CD4-positive, CD25-positive, alpha-beta regulatory T cell (primary cell): ENCODE measurements around the gene ENG. TPM values are rescaled to one million over a fixed set of nuclear protein-coding genes. Genes with fewer than 3 reads are reported as not detected.
A peak's percentile ranks its signal among the peaks of the same experiment; 100 is the strongest.
"Not testable (repeated sequence)": the region's sequence is repeated elsewhere in the genome, so short reads cannot be mapped to it uniquely, and the experiment has no call there.

Experiments used
- ATAC-seq, 2 donors: fragments of 150-1000 bp; cut with Tn5 transposase; one replicate each; pipeline ENCODE4 v1.10.0; 2021; ENCODE audit warnings: low read depth in 2 of 2, moderate number of reproducible peaks in 2 of 2, moderate library complexity in 1 of 2
- DNase-seq, 3 donors: peaks; one replicate each; pipeline versions ENCODE4 v3.0.0 to v3.0.0-alpha.2; 2012 to 2022; ENCODE audit warnings: mixed read lengths in 1 of 3
- H3K27ac ChIP-seq: one replicate; pipeline ENCODE4 v1.7.0; 2013; ENCODE audit warnings: mild to moderate bottlenecking, low read length; ENCODE audit not compliant: insufficient read depth, poor library complexity, severe bottlenecking
- H3K27me3 ChIP-seq: one replicate; pipeline ENCODE4 v1.7.0; 2013; ENCODE audit warnings: low read length; ENCODE audit not compliant: control insufficient read depth, insufficient read depth
- H3K36me3 ChIP-seq: one replicate; pipeline ENCODE4 v1.7.0; 2013; ENCODE audit warnings: mild to moderate bottlenecking, low read length, moderate library complexity; ENCODE audit not compliant: control insufficient read depth, insufficient read depth
- H3K4me1 ChIP-seq: 2 replicates; pipeline ENCODE4 v1.7.0; 2013; ENCODE audit warnings: mild to moderate bottlenecking, low read length; ENCODE audit not compliant: insufficient read depth, control insufficient read depth, poor library complexity, severe bottlenecking
- H3K4me3 ChIP-seq: one replicate; pipeline ENCODE4 v1.7.0; 2013; ENCODE audit warnings: low read depth, mild to moderate bottlenecking, low read length, moderate library complexity
- H3K9me3 ChIP-seq, 2 experiments: 1 replicate in 1 of 2; 2 replicates in 1 of 2; pipeline ENCODE4 v1.7.0; 2013; ENCODE audit warnings: low read length in 2 of 2, mild to moderate bottlenecking in 1 of 2, moderate library complexity in 1 of 2; ENCODE audit not compliant: control insufficient read depth in 2 of 2
- H3K27ac Mint-ChIP-seq, 3 donors: one replicate each; pipeline ENCODE4 v1.8.0; 2020 to 2022; ENCODE audit warnings: mild to moderate bottlenecking in 3 of 3, mixed read lengths in 3 of 3, moderate library complexity in 2 of 3
- H3K27me3 Mint-ChIP-seq: one replicate; pipeline ENCODE4 v1.8.0; 2022; ENCODE audit warnings: mild to moderate bottlenecking, mixed read lengths
- H3K36me3 Mint-ChIP-seq: one replicate; pipeline ENCODE4 v1.8.0; 2020; ENCODE audit warnings: mixed read lengths
- H3K4me1 Mint-ChIP-seq, 4 donors: one replicate each; pipeline ENCODE4 v1.8.0; 2020 to 2022; ENCODE audit warnings: mixed read lengths in 4 of 4, mild to moderate bottlenecking in 1 of 4
- H3K4me3 Mint-ChIP-seq, 4 donors: one replicate each; pipeline ENCODE4 v1.8.0; 2020 to 2022; ENCODE audit warnings: mild to moderate bottlenecking in 4 of 4, mixed read lengths in 4 of 4, moderate library complexity in 3 of 4
- H3K9me3 Mint-ChIP-seq, 7 donors: one replicate each; pipeline ENCODE4 v1.8.0; 2020 to 2022; ENCODE audit warnings: mixed read lengths in 7 of 7, mild to moderate bottlenecking in 3 of 7, moderate library complexity in 2 of 7
- polyA plus RNA-seq, 4 donors: library from polyadenylated mRNA; unstranded; fragments of 300-500 nt; fragmentation: Illumina TruSeq; gene quantifications; one replicate each; pipeline ENCODE4 v1.2.3, GENCODE V29; 2021
- total RNA-seq: library from RNA; stranded (reverse); gene quantifications from one replicate; pipeline ENCODE4 v1.2.3, GENCODE V29; 2022

The ENG gene
- total and polyA plus RNA-seq, 5 donors from 2014 or later, result 0.71 to 3.6 (median 1.9) TPM

- H3K27me3 ChIP-seq, result no peaks in the 10 kb centered on the region
- Mint-ChIP-seq H3K27me3 (peaks cover 6% of the 10 kb centered on the region), H3K9me3 (no peaks in the 10 kb centered on the region), H3K27ac (no peak overlapping the region), H3K4me1 (no peaks in the 10 kb centered on the region), H3K4me3 (no peak overlapping the region), H3K36me3 (no peaks in the 10 kb centered on the region)
- H3K4me1 ChIP-seq, result no peaks in the 10 kb centered on the region
- ATAC-seq, result no peak
- no peak overlapping the region for H3K4me3 ChIP-seq
- H3K27ac ChIP-seq, result no peak overlapping the region
- H3K9me3 ChIP-seq, result no peaks in the 10 kb centered on the region
- DNase-seq, result no peak
- H3K36me3 ChIP-seq, result no peaks in the 10 kb centered on the region
Observed at GRCh38 chr9:127841087-127841835, 13.2 kb downstream of the ENG start.

- H3K27me3 ChIP-seq, result no peaks in the 10 kb centered on the region
- Mint-ChIP-seq H3K9me3 (no peaks in the 10 kb centered on the region), H3K27ac (no peak overlapping the region), H3K36me3 (no peaks in the 10 kb centered on the region), H3K4me3 (no peak overlapping the region), H3K27me3 (peaks cover 6% of the 10 kb centered on the region), H3K4me1 (peaks cover 0 to 2% (median 0%) of the 10 kb centered on the region in 4 donors)
- ATAC-seq, result peak; percentile 26 to 36
- no peak overlapping the region for H3K27ac ChIP-seq
- H3K4me1 ChIP-seq, result no peaks in the 10 kb centered on the region
- H3K36me3 ChIP-seq, result no peaks in the 10 kb centered on the region
- no peak for DNase-seq
- no peak overlapping the region for H3K4me3 ChIP-seq
- H3K9me3 ChIP-seq, result no peaks in the 10 kb centered on the region
Observed at GRCh38 chr9:127838375-127839078, 15.9 kb downstream of the ENG start.

- no peak overlapping the region for H3K4me3 Mint-ChIP-seq
- ATAC-seq (no peak), DNase-seq (no peak)
- Histone ChIP-seq H3K27ac (no peak overlapping the region), H3K4me1 (no peaks in the 10 kb centered on the region), H3K4me3 (no peak overlapping the region), H3K27me3 (no peaks in the 10 kb centered on the region), H3K9me3 (no peaks in the 10 kb centered on the region), H3K36me3 (no peaks in the 10 kb centered on the region)
- H3K27ac Mint-ChIP-seq, result peak overlapping the region in 1 of 3 donors; percentile 80
- peaks cover 0 to 5% (median under 1%) of the 10 kb centered on the region in 4 donors for H3K4me1 Mint-ChIP-seq
- H3K36me3 Mint-ChIP-seq, result no peaks in the 10 kb centered on the region
- no peaks in the 10 kb centered on the region for H3K9me3 Mint-ChIP-seq
- H3K27me3 Mint-ChIP-seq, result peaks cover 6% of the 10 kb centered on the region
Observed at GRCh38 chr9:127837346-127837745, 17.1 kb downstream of the ENG start.

GRCh38 chr9:127836561-127836960 lies 17.9 kb downstream of the ENG start:
- H3K27ac ChIP-seq, H3K4me1 ChIP-seq, H3K9me3 ChIP-seq, DNase-seq, H3K27me3 Mint-ChIP-seq, H3K9me3 Mint-ChIP-seq, ATAC-seq, H3K36me3 ChIP-seq, H3K4me3 Mint-ChIP-seq, H3K36me3 Mint-ChIP-seq, H3K4me1 Mint-ChIP-seq, H3K4me3 ChIP-seq, H3K27me3 ChIP-seq, H3K27ac Mint-ChIP-seq: not testable (repeated sequence)

- Mint-ChIP-seq H3K9me3 (no peaks in the 10 kb centered on the region), H3K27ac (no peak overlapping the region), H3K4me3 (no peak overlapping the region), H3K36me3 (no peaks in the 10 kb centered on the region), H3K27me3 (peaks cover 6% of the 10 kb centered on the region), H3K4me1 (peaks cover 0 to 7% (median 1%) of the 10 kb centered on the region in 4 donors)
- H3K4me1 ChIP-seq, result no peaks in the 10 kb centered on the region
- H3K36me3 ChIP-seq, result no peaks in the 10 kb centered on the region
- ATAC-seq (peak in 1 of 2 donors; percentile 17), DNase-seq (no peak)
- H3K27ac ChIP-seq, result no peak overlapping the region
- H3K9me3 ChIP-seq, result no peaks in the 10 kb centered on the region
- H3K4me3 ChIP-seq, result no peak overlapping the region
- H3K27me3 ChIP-seq, result no peaks in the 10 kb centered on the region
Observed at GRCh38 chr9:127835991-127836516, 18.4 kb downstream of the ENG start.

- H3K4me3 ChIP-seq, result no peak overlapping the region
- H3K27me3 Mint-ChIP-seq, result peaks cover 10% of the 10 kb centered on the region
- H3K27me3 ChIP-seq, result no peaks in the 10 kb centered on the region
- H3K27ac ChIP-seq, result no peak overlapping the region
- no peak for ATAC-seq
- H3K36me3 ChIP-seq, result no peaks in the 10 kb centered on the region
- no peak overlapping the region for H3K4me3 Mint-ChIP-seq
- H3K4me1 Mint-ChIP-seq, result peaks cover 0 to 7% (median 3%) of the 10 kb centered on the region in 4 donors
- H3K9me3 Mint-ChIP-seq, result no peaks in the 10 kb centered on the region
- no peak for DNase-seq
- peak overlapping the region in 1 of 3 donors; percentile 29 for H3K27ac Mint-ChIP-seq
- no peaks in the 10 kb centered on the region for H3K9me3 ChIP-seq
- H3K4me1 ChIP-seq, result no peaks in the 10 kb centered on the region
- H3K36me3 Mint-ChIP-seq, result no peaks in the 10 kb centered on the region
Observed at GRCh38 chr9:127833555-127833954, 20.9 kb downstream of the ENG start.

GRCh38 chr9:127832248-127832647 lies 22.2 kb downstream of the ENG start:
- Mint-ChIP-seq H3K4me3 (no peak overlapping the region), H3K36me3 (no peaks in the 10 kb centered on the region), H3K27me3 (peaks cover 5% of the 10 kb centered on the region), H3K27ac (no peak overlapping the region), H3K9me3 (no peaks in the 10 kb centered on the region), H3K4me1 (peaks cover 0 to 7% (median 3%) of the 10 kb centered on the region in 4 donors)
- ATAC-seq (peak in 1 of 2 donors; percentile 36), DNase-seq (no peak)
- Histone ChIP-seq H3K27ac (no peak overlapping the region), H3K9me3 (no peaks in the 10 kb centered on the region), H3K4me1 (no peaks in the 10 kb centered on the region), H3K36me3 (no peaks in the 10 kb centered on the region), H3K4me3 (no peak overlapping the region), H3K27me3 (no peaks in the 10 kb centered on the region)
